Peyer's patch (tissue), 4 donors: Measurements from ENCODE around the gene PARD6B.

ENCODE experiments used
- POLR2A ChIP-seq, 2 donors: fragments of 450-650 bp; IDR thresholded peaks; one replicate each; pipeline ENCODE4 v1.5.1; 2017; ENCODE audit warnings: antibody characterized with exemption in 2 of 2, mild to moderate bottlenecking in 2 of 2, moderate library complexity in 2 of 2
- TF ChIP-seq, protein P1 (sequence below), 6 experiments: fragments of 450-650 bp in 4 of 6; fragments of 200-600 bp in 2 of 6; sonication (generic) in 1 of 6; IDR thresholded peaks; one replicate each; pipeline ENCODE4 v1.5.1; 2017 to 2019; ENCODE audit warnings: antibody characterized with exemption in 6 of 6, mild to moderate bottlenecking in 3 of 6, moderate library complexity in 1 of 6

DNA sequence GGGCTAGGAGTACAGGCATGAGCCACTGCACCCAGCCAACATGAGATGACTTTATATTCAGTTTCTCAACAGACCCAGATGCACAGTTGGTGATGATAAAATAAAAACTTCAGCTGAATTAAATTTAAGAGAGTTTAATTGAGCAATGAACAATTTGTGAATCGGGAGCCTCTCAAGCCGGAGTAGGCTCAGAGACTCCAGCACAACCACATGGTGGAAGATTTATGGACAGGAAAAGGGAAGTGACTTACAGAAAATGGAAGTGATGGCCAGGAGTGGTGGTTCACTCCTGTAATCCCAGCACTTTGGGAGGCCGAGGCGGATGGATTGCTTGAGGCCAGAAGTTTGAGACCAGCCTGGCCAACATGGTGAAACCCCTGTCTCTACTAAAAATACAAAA is 53.1 kb downstream of the PARD6B start:
- no peak for TF ChIP-seq POLR2A (IDR thresholded peaks at IDR 0.05)
- TF ChIP-seq, protein P1, sequence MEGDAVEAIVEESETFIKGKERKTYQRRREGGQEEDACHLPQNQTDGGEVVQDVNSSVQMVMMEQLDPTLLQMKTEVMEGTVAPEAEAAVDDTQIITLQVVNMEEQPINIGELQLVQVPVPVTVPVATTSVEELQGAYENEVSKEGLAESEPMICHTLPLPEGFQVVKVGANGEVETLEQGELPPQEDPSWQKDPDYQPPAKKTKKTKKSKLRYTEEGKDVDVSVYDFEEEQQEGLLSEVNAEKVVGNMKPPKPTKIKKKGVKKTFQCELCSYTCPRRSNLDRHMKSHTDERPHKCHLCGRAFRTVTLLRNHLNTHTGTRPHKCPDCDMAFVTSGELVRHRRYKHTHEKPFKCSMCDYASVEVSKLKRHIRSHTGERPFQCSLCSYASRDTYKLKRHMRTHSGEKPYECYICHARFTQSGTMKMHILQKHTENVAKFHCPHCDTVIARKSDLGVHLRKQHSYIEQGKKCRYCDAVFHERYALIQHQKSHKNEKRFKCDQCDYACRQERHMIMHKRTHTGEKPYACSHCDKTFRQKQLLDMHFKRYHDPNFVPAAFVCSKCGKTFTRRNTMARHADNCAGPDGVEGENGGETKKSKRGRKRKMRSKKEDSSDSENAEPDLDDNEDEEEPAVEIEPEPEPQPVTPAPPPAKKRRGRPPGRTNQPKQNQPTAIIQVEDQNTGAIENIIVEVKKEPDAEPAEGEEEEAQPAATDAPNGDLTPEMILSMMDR (IDR thresholded peaks at IDR 0.05): no peak
